Ishikawa (cell line): ENCODE data around the gene CCDC38.

Experiments
- CEBPB ChIP-seq: IDR thresholded peaks from 2 replicates; pipeline ENCODE4 v1.6.1; 2012
- CREB1 ChIP-seq: IDR thresholded peaks from 2 replicates; pipeline ENCODE4 v1.6.1; 2012; ENCODE audit warnings: low read depth
- EGR1 ChIP-seq: IDR thresholded peaks from 2 replicates; pipeline ENCODE4 v1.6.1; 2012
- EP300 ChIP-seq: IDR thresholded peaks from 2 replicates; pipeline ENCODE4 v1.6.1; 2012; ENCODE audit warnings: borderline replicate concordance
- FOXM1 ChIP-seq: IDR thresholded peaks from 2 replicates; pipeline ENCODE4 v1.6.1; 2012; ENCODE audit warnings: low read depth, borderline replicate concordance
- MAX ChIP-seq: IDR thresholded peaks from 2 replicates; pipeline ENCODE4 v1.6.1; 2012
- NFIC ChIP-seq: IDR thresholded peaks from 2 replicates; pipeline ENCODE4 v1.6.1; 2012
- RAD21 ChIP-seq: IDR thresholded peaks from 2 replicates; pipeline ENCODE4 v1.6.1; 2012; ENCODE audit warnings: low read depth
- REST ChIP-seq: IDR thresholded peaks from 2 replicates; pipeline ENCODE4 v1.6.1; 2012; ENCODE audit warnings: low read depth, mild to moderate bottlenecking
- TAF1 ChIP-seq: IDR thresholded peaks from 2 replicates; pipeline ENCODE4 v1.6.1; 2012; ENCODE audit warnings: low read depth, mild to moderate bottlenecking
- TCF12 ChIP-seq: IDR thresholded peaks from 2 replicates; pipeline ENCODE4 v1.6.1; 2012; ENCODE audit warnings: low read depth
- TEAD4 ChIP-seq: IDR thresholded peaks from 2 replicates; pipeline ENCODE4 v1.6.1; 2012
- USF1 ChIP-seq: IDR thresholded peaks from 2 replicates; pipeline ENCODE4 v1.6.1; 2012
- YY1 ChIP-seq: IDR thresholded peaks from 2 replicates; pipeline ENCODE4 v1.6.1; 2012; ENCODE audit warnings: low read depth
- ZBTB7A ChIP-seq: IDR thresholded peaks from 2 replicates; pipeline ENCODE4 v1.6.1; 2012; ENCODE audit warnings: low read depth

The CCDC38 gene

GRCh38 chr12:95944108-95944704, 1.8 kb upstream of the CCDC38 start:
- TF ChIP-seq NFIC (no peak), YY1 (no peak), MAX (no peak), CEBPB (no peak), EGR1 (no peak), TEAD4 (no peak), FOXM1 (no peak), EP300 (no peak), USF1 (no peak), ZBTB7A (no peak), CREB1 (no peak), REST (no peak), RAD21 (no peak)

GRCh38 chr12:95943330-95943842, 972 bp upstream of the CCDC38 start, which contains the start of gene AMDHD1:
Gene AMDHD1, plus strand, starts transcription at chr12:95943331. Its CDS starts 68 bp downstream, at chr12:95943399.
- TF ChIP-seq CREB1 (no peak), EGR1 (no peak), FOXM1 (no peak), RAD21 (no peak)

GRCh38 chr12:95942101-95942523, 302 bp downstream of the CCDC38 start:
- TF ChIP-seq TCF12 (no peak), FOXM1 (no peak), TAF1 (no peak), EP300 (no peak), NFIC (no peak), TEAD4 (no peak), RAD21 (no peak)

DNA sequence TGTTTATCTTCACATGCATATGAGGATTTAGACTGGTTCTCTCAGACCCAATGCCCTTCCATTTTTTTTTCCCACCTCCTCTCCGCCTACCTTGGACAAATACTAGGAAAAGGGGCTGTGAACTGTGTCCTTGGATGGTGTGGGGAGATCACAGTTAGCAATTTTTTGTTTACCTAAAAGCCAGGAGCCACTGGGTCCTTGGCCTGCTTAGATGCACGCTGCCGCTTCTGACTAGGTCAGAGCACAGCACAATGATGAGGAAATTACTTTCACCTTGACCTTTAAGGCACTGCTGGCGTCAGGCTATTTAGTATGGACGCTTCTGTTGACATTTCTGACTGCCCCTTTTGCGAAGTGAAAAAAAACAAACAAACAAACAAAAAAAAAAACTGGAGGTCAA, 1.9 kb downstream of the CCDC38 start:
- no peak for TF ChIP-seq FOXM1
- no peak for TF ChIP-seq ZBTB7A
- TF ChIP-seq TAF1, result no peak
- no peak for TF ChIP-seq USF1
- no peak for TF ChIP-seq EGR1
- TF ChIP-seq YY1, result no peak
- no peak for TF ChIP-seq REST
- no peak for TF ChIP-seq CEBPB
- no peak for TF ChIP-seq TEAD4

- no peak for TF ChIP-seq TAF1
These were observed 20.2 kb downstream of the CCDC38 start for GRCh38 chr12:95922231-95922630.

DNA sequence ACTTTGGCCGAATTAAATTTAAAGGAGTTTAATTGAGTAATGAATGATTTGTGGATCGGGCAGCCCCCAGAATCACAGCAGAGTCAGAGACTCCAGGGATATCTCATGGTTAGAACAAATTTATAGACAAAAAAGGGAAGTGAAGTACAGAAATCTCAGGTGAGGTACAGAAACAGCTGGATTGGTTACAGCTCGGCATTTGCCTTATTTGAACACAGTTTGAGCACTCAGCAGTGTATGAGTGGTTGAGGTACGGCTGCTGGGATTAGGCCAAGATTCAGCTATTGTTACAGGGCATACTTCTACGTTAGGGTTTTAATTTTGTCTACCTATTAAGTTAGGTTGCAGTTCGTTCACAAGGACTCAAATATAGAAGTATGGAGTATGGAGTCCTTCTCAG, 23.3 kb downstream of the CCDC38 start:
- no peak for TF ChIP-seq TEAD4
- TF ChIP-seq MAX, result no peak
- no peak for TF ChIP-seq ZBTB7A
- TF ChIP-seq CEBPB, result no peak
